ENCODE results near the gene RPS6KA2.

Gene RPS6KA2

DNA sequence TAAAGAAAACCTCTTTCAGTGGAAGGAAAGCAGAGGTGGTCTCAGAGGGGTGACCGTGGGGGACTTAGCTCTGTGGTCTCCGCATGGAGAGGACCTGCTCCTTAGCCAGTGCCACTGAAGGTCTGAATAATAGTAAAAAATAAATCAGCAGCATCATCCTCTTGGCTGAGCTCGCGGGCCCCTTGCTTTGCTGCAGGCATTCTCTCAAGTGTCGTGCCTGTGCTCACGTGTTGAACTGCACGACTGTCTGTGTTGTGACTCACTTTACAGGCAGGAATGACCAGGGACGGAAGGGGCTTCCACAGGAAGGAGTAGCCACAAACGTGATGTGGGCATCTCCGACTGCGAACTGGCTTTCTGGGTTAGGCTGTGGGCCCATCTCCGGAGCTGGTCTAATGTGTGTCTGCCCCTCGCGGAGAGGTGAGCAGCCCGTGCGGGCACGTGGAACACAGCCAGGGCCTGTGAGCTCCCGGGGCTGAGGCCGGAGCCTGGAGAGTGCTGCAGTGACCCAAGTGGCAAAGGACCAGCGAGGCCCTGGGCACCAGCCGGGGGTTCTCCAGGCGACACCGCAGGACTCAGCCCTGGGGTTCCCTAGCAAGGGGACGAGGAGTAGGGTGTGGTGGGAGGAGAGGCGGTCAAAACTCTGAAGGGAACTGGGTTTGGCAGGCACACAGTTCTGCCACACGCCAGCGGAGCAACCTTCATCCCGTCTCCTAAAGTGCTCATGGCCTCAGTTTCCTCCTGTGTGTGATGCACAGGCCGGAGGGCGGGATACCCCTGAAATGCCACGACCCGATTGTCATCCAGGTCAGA is 129.8 kb downstream of the RPS6KA2 start:
- Mint-ChIP-seq H3K4me1 (ENCODE audit: low read depth) (peaks cover 42% of the 10 kb centered on the region), H3K27me3 (no peaks in the 10 kb centered on the region), H3K4me3 (no peak overlapping the region), H3K9me3 (no peaks in the 10 kb centered on the region), H3K36me3 (ENCODE audit: low read depth) (peaks cover 7% of the 10 kb centered on the region), H3K27ac (no peak overlapping the region)
- no peak for DNase-seq

DNA sequence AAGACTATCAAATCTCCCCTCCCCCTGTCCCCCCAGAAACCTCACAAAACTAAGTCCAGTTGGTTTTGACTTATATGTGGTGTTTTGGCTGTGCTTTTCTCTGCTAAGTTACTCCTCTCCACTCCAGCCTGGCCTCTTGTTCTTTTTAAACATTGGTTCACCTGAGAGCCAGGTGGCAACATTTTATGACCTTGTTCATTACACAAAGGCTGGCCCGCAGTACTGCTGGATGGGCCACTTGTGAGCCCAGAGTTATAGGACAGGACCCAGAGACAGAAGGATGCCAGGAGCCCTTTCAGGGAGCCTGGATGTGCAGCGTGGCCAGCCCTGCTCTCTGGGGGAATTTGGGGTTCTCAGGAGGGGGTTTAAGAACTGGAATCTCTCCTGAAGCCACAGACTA is 130.6 kb downstream of the RPS6KA2 start:
- peaks cover 42% of the 10 kb centered on the region for H3K4me1 Mint-ChIP-seq (ENCODE audit: low read depth)
- no peak overlapping the region for H3K27ac Mint-ChIP-seq
- H3K9me3 Mint-ChIP-seq: no peaks in the 10 kb centered on the region
- peaks cover 7% of the 10 kb centered on the region for H3K36me3 Mint-ChIP-seq (ENCODE audit: low read depth)
- H3K27me3 Mint-ChIP-seq: no peaks in the 10 kb centered on the region
- DNase-seq: no peak
- no peak overlapping the region for H3K4me3 Mint-ChIP-seq

DNA sequence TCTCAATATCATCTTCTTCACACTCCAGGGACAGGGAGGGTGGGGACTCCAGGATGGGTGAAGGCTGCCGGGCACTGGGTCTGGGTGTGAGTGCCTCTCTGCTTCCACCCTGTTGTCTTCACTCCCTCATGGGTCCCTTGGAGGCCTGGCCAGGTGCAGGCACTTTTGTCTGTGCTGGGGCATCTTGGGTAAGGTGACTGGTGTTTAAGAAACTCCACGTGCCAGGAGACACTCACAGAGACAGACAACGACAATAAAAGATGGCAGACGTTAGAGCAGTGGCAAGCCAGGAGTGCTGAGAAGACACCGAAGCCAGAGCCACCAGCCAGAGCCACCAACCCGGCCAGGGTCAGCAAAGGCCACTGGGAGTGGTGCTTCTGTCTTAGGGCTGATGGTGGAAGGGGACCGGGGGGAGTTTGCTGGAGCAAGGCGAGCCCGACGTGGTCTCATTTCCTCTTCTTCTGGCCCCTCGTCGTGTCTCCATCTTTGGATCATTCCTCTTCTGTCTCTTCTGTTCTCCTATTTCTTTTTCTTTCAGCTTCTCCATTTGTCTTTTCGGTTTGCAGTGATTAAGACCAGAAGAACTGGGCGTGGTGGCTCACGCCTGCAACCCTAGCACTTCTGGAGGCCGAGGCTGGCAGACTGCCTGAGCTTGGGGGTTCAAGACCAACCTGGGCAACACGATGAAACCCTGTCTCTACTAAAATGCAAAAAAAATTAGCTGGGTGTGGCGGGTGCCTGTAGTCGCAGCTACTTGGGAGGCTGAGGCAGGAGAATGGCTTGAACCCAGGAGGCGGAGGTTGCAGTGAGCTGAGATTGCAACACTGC is 131.3 kb downstream of the RPS6KA2 start:
- no peak for DNase-seq
- Mint-ChIP-seq H3K4me1 (ENCODE audit: low read depth) (peaks cover 42% of the 10 kb centered on the region), H3K9me3 (no peaks in the 10 kb centered on the region), H3K4me3 (no peak overlapping the region), H3K27me3 (no peaks in the 10 kb centered on the region), H3K27ac (no peak overlapping the region), H3K36me3 (ENCODE audit: low read depth) (peaks cover 7% of the 10 kb centered on the region)

DNA sequence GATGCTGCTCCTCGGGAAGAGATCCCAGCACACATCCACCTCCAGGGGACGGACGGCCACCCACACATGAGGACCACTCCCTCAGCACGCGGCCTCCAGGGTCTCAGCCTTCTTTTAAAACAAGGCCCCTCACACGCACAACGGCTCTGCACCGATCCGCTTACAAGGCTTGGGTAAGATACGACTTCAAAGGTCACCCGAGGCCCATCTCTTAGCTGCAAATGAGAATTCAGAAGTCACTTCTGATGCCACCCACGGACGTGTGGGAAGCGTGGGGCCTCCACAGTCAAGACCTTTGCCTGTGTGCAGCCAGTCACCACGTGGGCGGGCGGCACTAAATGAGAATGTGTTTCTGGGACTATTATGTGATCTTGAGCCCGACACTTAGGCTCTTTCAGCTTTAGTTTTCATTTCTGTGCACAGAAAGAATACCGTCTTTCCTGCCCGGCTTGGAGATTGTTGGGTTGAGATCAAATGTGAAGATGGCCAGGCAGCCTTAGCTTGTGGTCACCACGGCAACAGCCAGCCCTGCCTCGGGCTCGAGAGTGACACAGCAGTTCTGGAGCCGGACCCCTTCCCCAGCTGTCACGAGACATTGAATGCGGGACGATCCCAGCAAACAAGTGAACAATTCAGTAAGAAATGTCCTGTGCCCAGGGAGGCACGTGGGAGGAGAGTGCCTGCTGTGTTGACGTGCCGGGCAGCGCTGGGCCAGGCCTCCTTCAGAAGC is 132.1 kb downstream of the RPS6KA2 start:
- Mint-ChIP-seq H3K27me3 (no peaks in the 10 kb centered on the region), H3K4me1 (ENCODE audit: low read depth) (peaks cover 35% of the 10 kb centered on the region), H3K36me3 (ENCODE audit: low read depth) (peaks cover 7% of the 10 kb centered on the region), H3K9me3 (no peaks in the 10 kb centered on the region), H3K4me3 (peak overlapping the region; percentile 41), H3K27ac (peak overlapping the region; percentile 76)
- DNase-seq: peak; percentile 73

DNA sequence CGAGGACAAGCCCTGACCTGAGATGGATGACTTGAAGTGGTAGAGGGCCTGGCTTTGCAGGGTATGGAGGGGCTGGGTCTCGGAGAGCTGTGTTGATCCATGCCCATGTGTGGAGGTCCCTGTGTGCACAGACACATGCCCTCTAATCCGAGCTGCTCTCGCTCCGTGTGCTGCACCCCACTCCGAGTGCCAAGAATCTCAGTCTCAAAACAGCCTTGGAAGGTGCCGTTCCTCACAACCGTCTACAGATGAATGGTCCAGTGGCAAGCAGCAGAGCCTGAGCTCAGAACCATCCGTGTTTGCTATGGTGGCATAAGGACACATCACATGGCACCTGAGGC is 133.0 kb downstream of the RPS6KA2 start:
- Mint-ChIP-seq H3K9me3 (no peaks in the 10 kb centered on the region), H3K27ac (no peak overlapping the region), H3K4me3 (no peak overlapping the region), H3K4me1 (ENCODE audit: low read depth) (peaks cover 27% of the 10 kb centered on the region), H3K27me3 (no peaks in the 10 kb centered on the region), H3K36me3 (ENCODE audit: low read depth) (peaks cover 2% of the 10 kb centered on the region)
- no peak for DNase-seq

DNA sequence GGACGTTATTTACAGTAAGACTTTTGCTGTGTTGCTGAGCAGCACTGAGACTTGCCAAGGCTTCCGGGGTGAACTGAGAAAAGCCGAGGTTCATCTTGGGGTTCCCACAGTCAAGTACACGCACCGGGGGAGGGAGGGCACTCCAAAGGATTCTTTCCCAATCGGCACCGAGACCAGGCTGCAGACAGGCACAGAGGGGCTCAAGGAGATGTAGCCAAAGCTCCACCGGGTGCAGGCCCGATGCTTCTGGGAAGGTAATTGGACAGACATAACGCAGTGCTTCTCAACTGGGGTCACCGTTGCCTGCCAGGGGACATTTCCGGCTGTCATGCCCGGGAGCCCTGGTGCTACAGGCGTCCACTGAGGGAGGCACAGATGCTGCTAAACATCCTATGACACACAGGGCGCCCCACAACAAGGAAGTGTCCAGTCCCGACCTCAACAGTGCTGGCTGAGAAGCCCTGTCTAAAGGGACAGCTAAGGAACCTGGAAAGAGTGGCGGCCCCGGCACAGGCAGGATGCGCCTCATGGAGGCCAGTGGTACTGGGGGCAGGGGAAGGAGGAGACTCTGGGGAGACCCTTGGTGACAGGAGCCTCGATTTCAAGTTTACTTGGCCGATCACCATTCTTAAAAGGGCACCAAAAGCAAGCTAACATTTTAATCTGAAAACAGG is 133.5 kb downstream of the RPS6KA2 start:
- no peaks in the 10 kb centered on the region for H3K27me3 Mint-ChIP-seq
- no peak overlapping the region for H3K27ac Mint-ChIP-seq
- no peak overlapping the region for H3K4me3 Mint-ChIP-seq
- H3K36me3 Mint-ChIP-seq (ENCODE audit: low read depth): no peaks in the 10 kb centered on the region
- peaks cover 25% of the 10 kb centered on the region for H3K4me1 Mint-ChIP-seq (ENCODE audit: low read depth)
- no peak for DNase-seq
- H3K9me3 Mint-ChIP-seq: no peaks in the 10 kb centered on the region

DNA sequence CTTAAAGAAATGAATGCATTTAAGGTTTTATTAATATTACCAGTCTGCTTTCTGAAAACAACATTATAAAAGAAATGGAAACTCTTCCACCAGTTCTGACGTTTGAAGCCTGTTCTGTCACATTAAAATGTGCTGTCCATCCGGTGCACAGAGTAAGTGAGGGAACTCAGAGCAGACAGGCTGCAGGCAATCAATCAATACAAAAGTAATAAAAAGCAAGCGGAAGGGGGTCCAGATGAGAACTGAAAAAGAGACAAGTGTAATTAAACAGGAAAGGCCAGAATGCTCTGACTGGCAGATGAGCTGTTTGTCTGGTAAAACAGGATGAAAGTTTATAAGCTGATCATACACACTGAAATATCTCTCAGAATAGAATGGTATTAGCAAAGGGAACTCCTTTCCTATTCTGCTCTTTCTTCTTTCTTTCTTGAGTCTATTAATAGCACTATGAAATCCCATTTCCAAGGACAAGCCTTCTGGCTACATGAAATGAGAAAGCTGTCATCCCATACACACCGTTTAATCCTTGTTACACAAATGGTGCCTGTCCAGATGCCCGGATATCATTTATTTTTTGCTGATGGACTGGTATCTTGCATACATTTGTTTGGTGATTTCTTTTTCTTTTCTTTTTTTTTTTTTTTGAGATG is 134.8 kb downstream of the RPS6KA2 start:
- Mint-ChIP-seq H3K4me3 (no peak overlapping the region), H3K9me3 (peaks cover 7% of the 10 kb centered on the region), H3K27ac (no peak overlapping the region), H3K27me3 (no peaks in the 10 kb centered on the region), H3K36me3 (ENCODE audit: low read depth) (peaks cover 9% of the 10 kb centered on the region), H3K4me1 (ENCODE audit: low read depth) (peaks cover 37% of the 10 kb centered on the region)
- DNase-seq: no peak

DNA sequence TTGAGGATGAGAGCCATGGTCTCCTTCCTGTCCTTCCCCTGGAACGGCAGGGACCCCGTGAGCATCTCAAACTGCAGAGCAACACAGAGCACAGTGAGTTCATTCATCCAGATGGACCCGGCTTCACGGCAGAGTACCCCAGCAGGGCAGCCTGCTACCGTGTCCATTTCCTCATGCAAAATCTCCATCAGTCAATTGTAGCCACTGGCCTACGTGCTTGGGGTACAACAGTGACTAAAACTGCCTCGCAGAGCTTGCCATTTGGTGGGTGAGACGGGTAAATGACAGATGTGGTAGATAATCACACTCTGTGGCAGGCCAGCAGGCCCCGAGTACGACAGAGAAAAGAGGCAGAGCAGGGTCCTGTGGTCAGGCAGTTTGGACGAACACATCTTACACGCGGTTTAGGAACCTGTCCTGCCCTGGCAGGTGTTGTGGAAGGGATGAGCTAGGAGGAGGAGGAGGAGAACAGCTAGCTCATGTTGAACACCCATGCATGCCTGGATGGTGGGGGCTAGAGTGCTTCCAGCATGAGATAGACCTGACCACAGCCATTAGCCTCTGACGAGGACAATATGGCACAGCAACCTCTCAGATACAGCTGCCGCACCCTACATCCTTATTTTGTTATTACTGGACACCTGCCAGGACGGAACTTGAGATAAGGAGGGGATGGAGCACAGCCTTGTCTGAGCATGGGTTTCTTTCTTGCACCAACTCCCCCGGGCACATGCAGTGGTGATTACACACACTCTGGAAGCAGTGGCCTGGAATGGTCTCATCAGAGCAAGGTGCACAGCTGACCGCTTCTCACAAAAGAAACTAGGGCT is 136.2 kb downstream of the RPS6KA2 start:
- H3K27me3 Mint-ChIP-seq: no peaks in the 10 kb centered on the region
- no peak for DNase-seq
- peaks cover 34% of the 10 kb centered on the region for H3K4me1 Mint-ChIP-seq (ENCODE audit: low read depth)
- H3K9me3 Mint-ChIP-seq: peaks cover 8% of the 10 kb centered on the region
- no peak overlapping the region for H3K4me3 Mint-ChIP-seq
- no peak overlapping the region for H3K27ac Mint-ChIP-seq
- peaks cover 11% of the 10 kb centered on the region for H3K36me3 Mint-ChIP-seq (ENCODE audit: low read depth)

DNA sequence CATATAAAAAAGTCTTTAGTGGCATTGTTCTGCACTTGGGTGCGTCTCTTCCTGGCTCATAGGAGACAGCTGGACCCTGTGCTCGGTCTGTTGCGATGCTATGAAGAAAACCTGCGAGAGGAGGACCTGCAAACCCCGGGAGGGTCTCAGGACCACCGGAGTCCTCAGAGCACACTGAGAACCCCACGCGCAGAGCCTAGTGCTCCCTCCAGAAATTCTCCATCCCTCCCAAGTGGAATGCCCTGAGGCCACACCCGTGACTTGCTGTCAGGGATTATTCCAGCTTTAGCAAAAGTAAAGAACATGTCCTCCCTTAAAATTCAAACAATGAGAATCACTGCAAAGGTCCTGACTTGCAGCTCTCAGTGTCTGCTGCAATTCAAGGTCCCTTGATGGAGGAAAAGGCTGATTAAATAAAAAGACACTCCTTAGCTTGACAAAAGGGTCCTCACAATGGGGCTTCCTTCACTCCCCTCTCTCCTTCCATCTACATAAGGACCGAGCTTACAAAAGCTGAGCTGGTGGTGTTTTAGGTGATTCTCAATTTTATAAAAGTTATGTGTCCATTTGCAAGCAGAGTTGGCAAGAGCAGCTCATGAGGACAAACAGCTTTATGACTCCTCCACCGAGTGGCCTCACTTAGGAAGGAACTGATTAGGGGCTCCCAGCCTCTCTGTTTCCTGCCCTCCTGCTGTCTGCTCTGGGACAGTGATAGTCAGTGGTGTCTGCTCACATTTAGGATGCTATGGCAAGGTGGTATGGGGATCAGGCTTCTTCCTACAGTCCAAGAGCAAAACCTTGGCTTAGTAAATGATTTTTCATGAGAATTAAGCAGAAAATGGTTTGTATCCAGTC is 137.5 kb downstream of the RPS6KA2 start:
- Mint-ChIP-seq H3K36me3 (ENCODE audit: low read depth) (peaks cover 11% of the 10 kb centered on the region), H3K27me3 (no peaks in the 10 kb centered on the region), H3K27ac (peak overlapping the region; percentile 22), H3K9me3 (peaks cover 8% of the 10 kb centered on the region), H3K4me1 (ENCODE audit: low read depth) (peaks cover 22% of the 10 kb centered on the region), H3K4me3 (no peak overlapping the region)
- DNase-seq: no peak

DNA sequence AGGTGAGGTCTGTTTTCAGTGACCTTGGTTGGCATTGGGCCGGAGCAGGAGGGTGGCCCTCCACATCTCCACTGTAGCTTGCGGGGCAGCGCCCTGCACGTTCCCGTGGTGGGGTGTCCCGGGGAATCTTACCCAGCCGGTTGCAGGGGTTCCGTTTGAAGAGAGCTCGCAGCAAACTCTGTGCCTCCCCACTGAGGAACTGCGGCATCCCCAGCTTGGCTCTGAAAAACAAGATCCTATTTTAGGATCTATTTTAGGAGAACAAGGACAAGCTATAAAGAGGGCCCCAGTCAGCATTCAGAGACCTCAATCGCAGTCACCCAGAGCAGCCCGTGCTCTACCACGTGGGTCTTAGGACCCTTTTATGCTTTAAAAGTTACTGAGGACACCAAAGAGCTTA is 138.3 kb downstream of the RPS6KA2 start:
- Mint-ChIP-seq H3K9me3 (peaks cover 8% of the 10 kb centered on the region), H3K27ac (peak overlapping the region; percentile 97), H3K27me3 (no peaks in the 10 kb centered on the region), H3K4me3 (peak overlapping the region; percentile 62), H3K4me1 (ENCODE audit: low read depth) (peaks cover 18% of the 10 kb centered on the region), H3K36me3 (ENCODE audit: low read depth) (peaks cover 11% of the 10 kb centered on the region)
- no peak for DNase-seq

DNA sequence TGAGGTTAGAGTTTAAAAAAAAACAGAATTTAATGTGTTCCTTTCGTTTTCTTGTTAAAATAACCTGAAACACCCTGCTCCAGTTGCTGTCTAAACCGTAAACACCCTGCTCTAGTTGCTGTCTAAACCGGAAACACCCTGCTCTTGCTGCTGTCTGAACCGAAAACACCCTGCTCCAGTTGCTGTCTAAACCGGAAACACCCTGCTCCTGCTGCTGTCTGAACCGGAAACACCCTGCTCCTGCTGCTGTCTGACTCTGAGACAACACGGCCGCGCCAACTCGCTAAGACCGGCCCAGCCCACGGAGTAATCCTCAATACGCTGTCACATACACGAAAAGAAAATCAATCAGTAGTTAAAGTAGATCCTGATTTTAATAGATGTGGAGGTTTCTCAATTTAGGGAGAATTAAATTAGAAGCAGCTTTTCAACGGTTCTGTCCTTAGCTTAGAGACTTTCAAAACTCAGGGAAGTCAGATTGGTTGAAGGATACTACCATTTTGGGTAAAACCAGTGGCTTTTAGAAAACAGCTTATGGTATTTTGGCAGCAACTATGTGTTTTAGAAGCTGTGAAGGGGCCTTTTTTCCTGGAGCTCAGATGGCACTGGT is 138.9 kb downstream of the RPS6KA2 start:
- Mint-ChIP-seq H3K4me3 (peak overlapping the region; percentile 62), H3K4me1 (ENCODE audit: low read depth) (peaks cover 18% of the 10 kb centered on the region), H3K9me3 (peaks cover 8% of the 10 kb centered on the region), H3K27ac (peak overlapping the region; percentile 97), H3K36me3 (ENCODE audit: low read depth) (peaks cover 11% of the 10 kb centered on the region), H3K27me3 (no peaks in the 10 kb centered on the region)
- peak; percentile 76 for DNase-seq

DNA sequence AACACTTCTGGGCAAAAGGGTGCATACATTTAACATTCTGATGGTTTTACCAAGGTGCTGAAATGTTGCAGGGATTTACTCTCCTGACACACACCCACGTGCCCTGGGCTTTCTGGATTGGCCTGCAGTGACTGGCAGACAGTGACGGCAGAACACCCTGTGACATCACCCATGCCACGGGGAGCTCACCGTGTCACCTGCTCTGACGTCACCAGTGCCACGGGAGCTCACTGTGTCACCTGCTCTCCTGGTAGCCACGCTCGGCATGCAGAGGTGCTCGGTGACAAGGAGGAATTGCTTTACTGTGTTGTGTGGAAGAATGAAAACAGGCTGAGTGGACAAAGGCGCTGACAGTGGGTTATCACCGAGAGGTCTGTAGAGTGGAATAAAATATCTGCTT is 139.9 kb downstream of the RPS6KA2 start:
- Mint-ChIP-seq H3K4me3 (no peak overlapping the region), H3K9me3 (peaks cover 8% of the 10 kb centered on the region), H3K27me3 (no peaks in the 10 kb centered on the region), H3K36me3 (ENCODE audit: low read depth) (peaks cover 11% of the 10 kb centered on the region), H3K4me1 (ENCODE audit: low read depth) (peaks cover 18% of the 10 kb centered on the region), H3K27ac (peak overlapping the region; percentile 97)
- DNase-seq: no peak

Measured in activated T-cell treated with anti-CD3 and anti-CD28 coated beads, Interleukin-2, amount 50 U/mL, for 24 hours (primary cell).